Mucosa of descending colon (tissue), 3 donors: Measurements from ENCODE around the gene FGFBP1. TPM values are rescaled to one million over a fixed set of nuclear protein-coding genes. Genes with fewer than 3 reads are reported as not detected.

Experiments used
- ATAC-seq: fragments of 200-7000 bp; cut with Tn5 transposase; one replicate; pipeline ENCODE4 v1.9.1; 2020; ENCODE audit warnings: mild to moderate bottlenecking, moderate library complexity
- DNase-seq, 3 donors: peaks; one replicate each; pipeline ENCODE4 v3.0.0-alpha.2; 2020
- H3K36me3 ChIP-seq: fragments of 200-600 bp; one replicate; pipeline ENCODE4 v1.8.0; 2021; ENCODE audit warnings: low read depth, mild to moderate bottlenecking
- H3K4me1 ChIP-seq: fragments of 200-600 bp; one replicate; pipeline ENCODE4 v1.8.0; 2021; ENCODE audit warnings: low read depth, mild to moderate bottlenecking
- H3K4me3 ChIP-seq: fragments of 200-600 bp; one replicate; pipeline ENCODE4 v1.8.0; 2021; ENCODE audit warnings: mild to moderate bottlenecking
- H3K9me3 ChIP-seq: fragments of 200-600 bp; one replicate; pipeline ENCODE4 v1.8.0; 2021; ENCODE audit warnings: mild to moderate bottlenecking
- intact Hi-C, 2 donors: fragments of 100-400 bp; cut with DNase I in 1 of 2; cut with micrococcal nuclease in 1 of 2; formaldehyde crosslinking; loops; one replicate each; pipeline versions ENCODE4 v1.11.0 to v1.11.1; 2022; cut with DNase I, micrococcal nuclease
- total RNA-seq, 3 donors: library from RNA; stranded (reverse); fragmentation: NEBNext Ultra II Directional in 2 of 3; extraction: Animal tissue kit (Norgen Biotek cat#: 25700) in 2 of 3; gene quantifications; one replicate each; pipeline versions ENCODE4 v1.2.1 to v1.2.4, GENCODE V29; 2021 to 2023
- TF ChIP-seq, protein P1 (sequence below): fragments of 200-600 bp; IDR thresholded peaks from one replicate; pipeline ENCODE4 v1.8.0; 2022; ENCODE audit warnings: antibody characterized with exemption, mild to moderate bottlenecking
- donor health status: DM: no; HTN: no; CAD: no; lungs with moderate emphysema.
- donor health status: DM: no; HTN: no; CAD: no.
- donor health status: DM: no; HTN: yes; CAD: no.

Gene FGFBP1
- total RNA-seq, 3 donors from 2014 or later = 10.8 to 39.4 (median 34.7) TPM

DNA sequence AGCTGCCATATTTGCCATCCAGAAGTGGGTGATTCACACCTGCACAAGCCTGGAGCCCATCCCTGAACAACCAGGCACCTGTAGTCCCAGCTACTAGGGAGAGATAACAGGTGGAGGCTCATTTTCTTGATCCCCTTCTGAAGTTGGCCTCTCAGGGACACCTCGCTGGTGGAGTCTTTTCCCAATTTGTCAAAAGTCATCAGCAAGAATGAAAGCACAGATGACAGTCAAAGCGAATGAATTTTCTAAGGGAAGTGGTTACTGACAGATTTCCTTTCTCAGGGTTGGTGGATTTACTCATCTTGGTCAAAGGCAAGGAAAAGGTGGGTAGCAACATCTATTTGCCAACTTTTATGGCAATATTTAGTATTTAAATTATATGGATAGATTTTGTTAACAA, 36.5 kb downstream of the FGFBP1 start:
- H3K9me3 ChIP-seq = no peaks in the 10 kb centered on the region
- no peaks in the 10 kb centered on the region for H3K4me1 ChIP-seq
- DNase-seq = no peak
- TF ChIP-seq, protein P1, sequence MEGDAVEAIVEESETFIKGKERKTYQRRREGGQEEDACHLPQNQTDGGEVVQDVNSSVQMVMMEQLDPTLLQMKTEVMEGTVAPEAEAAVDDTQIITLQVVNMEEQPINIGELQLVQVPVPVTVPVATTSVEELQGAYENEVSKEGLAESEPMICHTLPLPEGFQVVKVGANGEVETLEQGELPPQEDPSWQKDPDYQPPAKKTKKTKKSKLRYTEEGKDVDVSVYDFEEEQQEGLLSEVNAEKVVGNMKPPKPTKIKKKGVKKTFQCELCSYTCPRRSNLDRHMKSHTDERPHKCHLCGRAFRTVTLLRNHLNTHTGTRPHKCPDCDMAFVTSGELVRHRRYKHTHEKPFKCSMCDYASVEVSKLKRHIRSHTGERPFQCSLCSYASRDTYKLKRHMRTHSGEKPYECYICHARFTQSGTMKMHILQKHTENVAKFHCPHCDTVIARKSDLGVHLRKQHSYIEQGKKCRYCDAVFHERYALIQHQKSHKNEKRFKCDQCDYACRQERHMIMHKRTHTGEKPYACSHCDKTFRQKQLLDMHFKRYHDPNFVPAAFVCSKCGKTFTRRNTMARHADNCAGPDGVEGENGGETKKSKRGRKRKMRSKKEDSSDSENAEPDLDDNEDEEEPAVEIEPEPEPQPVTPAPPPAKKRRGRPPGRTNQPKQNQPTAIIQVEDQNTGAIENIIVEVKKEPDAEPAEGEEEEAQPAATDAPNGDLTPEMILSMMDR = no peak
- no peak overlapping the region for H3K4me3 ChIP-seq
- no peaks in the 10 kb centered on the region for H3K36me3 ChIP-seq
- intact Hi-C loops = no loop called here
- no peak for ATAC-seq

DNA sequence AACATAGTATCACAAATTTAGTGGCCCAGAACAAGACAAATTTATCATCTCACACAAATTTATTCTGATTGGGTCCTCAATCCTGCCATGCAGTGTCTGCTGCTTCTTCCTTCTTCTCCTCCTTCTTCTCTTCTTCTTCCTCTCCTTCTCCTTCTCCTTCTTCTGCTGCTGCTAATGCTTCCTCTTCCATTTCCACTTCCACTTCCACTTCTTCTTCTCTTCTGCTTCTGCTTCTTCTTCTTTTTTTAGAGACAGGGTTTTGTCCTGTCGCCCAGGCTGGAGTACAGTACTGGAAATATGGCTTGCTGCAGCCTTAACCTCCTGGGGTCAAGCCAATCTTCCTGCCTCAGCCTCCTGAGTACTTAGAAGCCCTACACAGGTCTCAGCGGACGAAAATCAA, 37.5 kb downstream of the FGFBP1 start:
- Histone ChIP-seq H3K36me3 (no peaks in the 10 kb centered on the region), H3K9me3 (no peaks in the 10 kb centered on the region), H3K4me1 (no peaks in the 10 kb centered on the region), H3K4me3 (no peak overlapping the region)
- no peak for DNase-seq
- TF ChIP-seq, protein P1 = no peak
- intact Hi-C loops = no loop called here
- no peak for ATAC-seq

DNA sequence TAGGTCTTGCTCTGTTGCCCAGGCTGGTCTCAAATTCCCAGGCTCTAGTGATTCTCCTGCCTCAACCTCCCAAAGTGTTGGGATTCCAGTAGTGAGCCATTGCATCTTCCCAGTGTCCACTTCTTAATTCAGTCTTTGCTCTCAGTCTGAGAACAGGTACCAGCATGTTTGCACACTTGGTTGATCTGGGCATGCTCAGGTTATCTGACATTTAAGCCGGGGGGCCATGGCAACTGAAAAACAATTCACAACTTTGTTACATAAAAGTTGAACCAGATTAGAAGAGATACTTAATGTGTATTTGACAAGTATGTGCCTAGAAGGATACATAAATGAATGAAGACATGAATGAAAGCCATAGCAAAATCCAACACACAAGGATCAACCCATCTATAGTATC, 39.0 kb downstream of the FGFBP1 start:
- TF ChIP-seq, protein P1 = no peak
- Histone ChIP-seq H3K4me1 (no peaks in the 10 kb centered on the region), H3K36me3 (no peaks in the 10 kb centered on the region), H3K4me3 (no peak overlapping the region), H3K9me3 (no peaks in the 10 kb centered on the region)
- DNase-seq = no peak
- intact Hi-C loops = no loop called here
- ATAC-seq = no peak

DNA sequence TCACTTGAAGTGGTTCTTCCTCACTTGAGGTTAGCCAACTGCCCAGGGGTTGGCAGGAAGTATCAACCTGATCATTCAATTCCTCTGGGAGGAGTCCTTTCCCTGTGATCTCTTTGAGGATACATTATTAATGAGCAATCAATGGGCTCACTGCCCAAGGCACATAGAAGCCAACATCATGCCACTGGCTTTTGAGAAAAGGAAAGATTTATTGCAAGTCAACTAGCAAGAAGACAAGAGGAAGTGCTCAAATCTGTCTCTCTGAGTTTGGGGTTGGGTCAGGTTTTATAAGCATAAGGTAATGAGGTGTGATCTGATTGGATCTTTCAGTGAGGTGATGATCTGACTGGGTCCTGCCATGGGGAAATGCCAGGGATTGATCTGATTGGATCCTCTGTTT, 39.6 kb downstream of the FGFBP1 start:
- TF ChIP-seq, protein P1 = no peak
- DNase-seq = no peak
- ATAC-seq = no peak
- intact Hi-C loops = no loop called here
- Histone ChIP-seq H3K4me3 (no peak overlapping the region), H3K36me3 (no peaks in the 10 kb centered on the region), H3K4me1 (no peaks in the 10 kb centered on the region), H3K9me3 (no peaks in the 10 kb centered on the region)

DNA sequence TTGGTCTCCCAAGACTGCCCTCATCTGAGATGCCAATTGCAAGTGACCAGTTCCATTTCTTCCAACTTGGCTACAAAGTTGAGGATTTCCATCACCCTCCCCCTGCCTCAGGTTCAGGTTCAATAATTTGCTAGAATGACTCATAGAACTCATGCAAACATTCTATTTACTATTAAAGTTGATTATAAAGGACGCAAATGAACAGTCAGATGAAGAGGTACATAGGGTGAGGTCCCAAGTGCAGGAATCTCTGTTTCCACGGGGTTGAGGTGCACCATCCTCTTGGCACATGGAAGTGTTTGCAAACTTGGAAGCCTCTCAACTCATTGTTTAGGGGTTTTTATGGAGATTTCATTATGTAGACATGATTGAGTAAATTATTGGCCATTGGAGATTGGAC, 41.0 kb downstream of the FGFBP1 start:
- Histone ChIP-seq H3K36me3 (no peaks in the 10 kb centered on the region), H3K4me3 (no peak overlapping the region), H3K9me3 (no peaks in the 10 kb centered on the region), H3K4me1 (no peaks in the 10 kb centered on the region)
- DNase-seq (no peak), ATAC-seq (no peak)
- TF ChIP-seq, protein P1 = no peak
- intact Hi-C loops = no loop called here
